Panc1 (cell line): Measurements from ENCODE around the gene CNN2. TPM values are rescaled to one million over a fixed set of nuclear protein-coding genes. Genes with fewer than 3 reads are reported as not detected.

Experiments used
- ATAC-seq: fragments of 200-7000 bp; cut with Tn5 transposase; 2 replicates; pipeline ENCODE4 v1.9.1; 2020; ENCODE audit warnings: mild to moderate bottlenecking, moderate library complexity
- BruUV-seq: library from RNA; stranded (reverse); fragments of 400-500 nt; replicated peaks from 2 replicates; lab custom pipeline; 2021; lab: Mats Ljungman, UMichigan
- CTCF ChIA-PET: fragments of 300-600 bp; sonication (Branson Sonifier 250); formaldehyde crosslinking; loops from one replicate; lab custom pipeline; 2022; ENCODE audit warnings: antibody characterized with exemption; lab: Charles Lee
- POLR2A ChIA-PET: fragments of 300-600 bp; sonication (Branson Sonifier 250); formaldehyde crosslinking; loops from one replicate; lab custom pipeline; 2022; ENCODE audit warnings: antibody characterized with exemption; lab: Charles Lee
- DNase-seq: peaks from one replicate; pipeline ENCODE4 v3.0.0-alpha.2; 2010; ENCODE audit warnings: low read depth, low spot score
- H3K27ac ChIP-seq: 2 replicates; pipeline ENCODE4 v1.5.1; 2011; ENCODE audit warnings: mild to moderate bottlenecking, low read length, inconsistent platforms
- H3K27me3 ChIP-seq: fragments of 200-500 bp; sonication (Bioruptor generic); 2 replicates; pipeline ENCODE4 v1.6.0; 2014; ENCODE audit warnings: low read length, inconsistent platforms; ENCODE audit not compliant: control insufficient read depth, insufficient read depth
- H3K36me3 ChIP-seq: fragments of 200-500 bp; sonication (Bioruptor generic); 2 replicates; pipeline ENCODE4 v1.5.1; 2014; ENCODE audit warnings: inconsistent platforms, mild to moderate bottlenecking, low read length, moderate library complexity; ENCODE audit not compliant: control insufficient read depth, insufficient read depth
- H3K4me1 ChIP-seq: 2 replicates; pipeline ENCODE4 v1.5.1; 2011; ENCODE audit warnings: inconsistent platforms, mild to moderate bottlenecking, low read length, moderate library complexity; ENCODE audit not compliant: control insufficient read depth, insufficient read depth
- H3K4me3 ChIP-seq, 2 experiments: 2 replicates each; pipeline ENCODE4 v1.5.1; 2011 to 2012; ENCODE audit warnings: low read depth in 2 of 2, low read length in 2 of 2, mild to moderate bottlenecking in 2 of 2, inconsistent platforms in 1 of 2, moderate library complexity in 1 of 2
- H3K9me3 ChIP-seq: fragments of 200-500 bp; sonication (Bioruptor generic); 2 replicates; pipeline ENCODE4 v1.5.1; 2014; ENCODE audit warnings: low read depth, mild to moderate bottlenecking, inconsistent platforms, low read length, moderate library complexity; ENCODE audit not compliant: control insufficient read depth, insufficient read depth
- CTCF ChIP-seq: fragments of 450-650 bp; IDR thresholded peaks from 2 replicates; pipeline ENCODE4 v1.5.1; 2017; ENCODE audit warnings: mild to moderate bottlenecking
- POLR2AphosphoS5 ChIP-seq: IDR thresholded peaks from 2 replicates; pipeline ENCODE4 v1.6.1; 2012; ENCODE audit warnings: mild to moderate bottlenecking, low read depth, low read length, moderate library complexity
- SIN3A ChIP-seq: IDR thresholded peaks from 2 replicates; pipeline ENCODE4 v1.6.1; 2012; ENCODE audit warnings: low read depth, mild to moderate bottlenecking, low read length, moderate library complexity, borderline replicate concordance; ENCODE audit not compliant: insufficient read depth
- TCF7L2 ChIP-seq: IDR thresholded peaks from 2 replicates; pipeline ENCODE4 v1.6.1; 2011; ENCODE audit warnings: mild to moderate bottlenecking, low read depth, low read length, inconsistent platforms
- in situ Hi-C: cut with HindIII; loops from 2 replicates; pipeline ENCODE4 v1.10.0; 2016; ENCODE audit warnings: low sequenced_read_pairs, low pct_unique_long_range_greater_than_20kb
- intact Hi-C: fragments of 100-400 bp; cut with micrococcal nuclease; formaldehyde crosslinking; loops from one replicate; pipeline ENCODE4 v1.10.0; 2022; ENCODE audit not compliant: unreplicated experiment
- total RNA-seq: library from RNA; stranded (reverse); gene quantifications from one replicate; pipeline ENCODE4 v1.2.1, GENCODE V29; 2021; ENCODE audit not compliant: unreplicated experiment
- TF ChIP-seq, protein P1 (sequence below), 2 experiments: IDR thresholded peaks; 2 replicates each; pipeline ENCODE4 v1.6.1; 2011 to 2012; ENCODE audit warnings: low read depth in 2 of 2, control low read depth in 1 of 2, low read length in 1 of 2, mild to moderate bottlenecking in 1 of 2, moderate library complexity in 1 of 2; ENCODE audit not compliant: insufficient read depth in 1 of 2

Gene CNN2
- total RNA-seq, 1 experiment from 2014 or later = 203 TPM

DNA sequence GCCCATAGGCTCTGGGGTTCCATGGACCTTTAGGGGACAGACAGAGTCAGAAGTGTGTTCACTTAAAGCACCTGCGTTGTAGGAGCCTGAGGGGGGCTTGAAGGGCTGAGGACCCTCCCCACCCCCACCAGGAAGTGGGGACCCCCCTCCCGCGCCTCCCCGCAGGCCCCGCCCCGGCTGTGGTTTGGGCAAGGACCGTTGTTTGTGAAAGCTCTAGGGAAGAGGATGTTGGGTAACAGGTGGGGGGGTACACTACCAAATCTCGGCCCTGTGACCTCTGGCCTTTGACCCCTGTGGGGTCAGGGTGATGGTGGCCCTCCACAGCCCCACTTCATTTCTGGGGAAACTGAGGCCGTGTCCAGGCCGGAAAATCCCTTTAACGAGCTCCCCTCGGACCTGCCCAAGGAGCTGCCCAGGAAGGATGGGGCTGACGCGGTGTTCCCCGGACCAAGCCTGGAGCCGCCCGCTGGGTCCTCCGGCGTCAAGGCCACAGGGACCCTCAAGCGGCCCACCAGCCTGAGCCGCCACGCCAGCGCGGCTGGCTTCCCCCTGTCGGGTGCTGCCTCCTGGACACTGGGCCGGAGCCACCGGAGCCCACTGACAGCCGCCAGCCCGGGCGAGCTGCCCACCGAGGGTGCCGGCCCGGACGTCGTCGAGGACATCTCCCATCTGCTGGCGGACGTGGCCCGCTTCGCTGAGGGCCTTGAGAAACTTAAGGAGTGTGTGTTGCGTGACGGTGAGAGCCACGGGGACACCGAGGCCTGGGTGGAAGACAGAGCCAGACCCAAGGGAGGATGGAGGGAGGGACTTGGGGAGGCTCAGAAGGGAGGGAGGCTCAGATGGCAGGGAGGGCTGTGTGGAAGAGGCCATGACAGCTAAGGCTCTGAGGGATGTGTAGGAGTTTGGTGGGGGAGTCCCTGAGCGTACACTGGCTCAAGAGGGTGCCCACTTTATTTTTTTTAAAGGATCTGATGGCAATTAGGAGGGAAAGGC, 41.9 kb downstream of the CNN2 start:
- in situ Hi-C loops = no loop called here
- Histone ChIP-seq H3K4me1 (peaks cover 17% of the 10 kb centered on the region), H3K4me3 (peak overlapping the region; percentile 45 to 59), H3K27ac (no peak overlapping the region; the same call in 1 of the 2 replicates), H3K36me3 (no peaks in the 10 kb centered on the region; the same call in 1 of the 2 replicates), H3K27me3 (no peaks in the 10 kb centered on the region), H3K9me3 (no peaks in the 10 kb centered on the region)
- CTCF ChIA-PET = no interaction called here
- POLR2A ChIA-PET = interaction anchor here (0.6 to 0.7 kb wide), 2 partner anchors 53 to 77 kb away, joined by 3 to 6 read pairs; no protein-coding TSS in a partner anchor
- BruUV-seq = no TSS peak
- ATAC-seq (no peak), DNase-seq (no peak)
- intact Hi-C loops = no loop called here
- no peak for TF ChIP-seq CTCF
- no peak for TF ChIP-seq POLR2AphosphoS5
- no peak for TF ChIP-seq SIN3A
- TF ChIP-seq, protein P1, sequence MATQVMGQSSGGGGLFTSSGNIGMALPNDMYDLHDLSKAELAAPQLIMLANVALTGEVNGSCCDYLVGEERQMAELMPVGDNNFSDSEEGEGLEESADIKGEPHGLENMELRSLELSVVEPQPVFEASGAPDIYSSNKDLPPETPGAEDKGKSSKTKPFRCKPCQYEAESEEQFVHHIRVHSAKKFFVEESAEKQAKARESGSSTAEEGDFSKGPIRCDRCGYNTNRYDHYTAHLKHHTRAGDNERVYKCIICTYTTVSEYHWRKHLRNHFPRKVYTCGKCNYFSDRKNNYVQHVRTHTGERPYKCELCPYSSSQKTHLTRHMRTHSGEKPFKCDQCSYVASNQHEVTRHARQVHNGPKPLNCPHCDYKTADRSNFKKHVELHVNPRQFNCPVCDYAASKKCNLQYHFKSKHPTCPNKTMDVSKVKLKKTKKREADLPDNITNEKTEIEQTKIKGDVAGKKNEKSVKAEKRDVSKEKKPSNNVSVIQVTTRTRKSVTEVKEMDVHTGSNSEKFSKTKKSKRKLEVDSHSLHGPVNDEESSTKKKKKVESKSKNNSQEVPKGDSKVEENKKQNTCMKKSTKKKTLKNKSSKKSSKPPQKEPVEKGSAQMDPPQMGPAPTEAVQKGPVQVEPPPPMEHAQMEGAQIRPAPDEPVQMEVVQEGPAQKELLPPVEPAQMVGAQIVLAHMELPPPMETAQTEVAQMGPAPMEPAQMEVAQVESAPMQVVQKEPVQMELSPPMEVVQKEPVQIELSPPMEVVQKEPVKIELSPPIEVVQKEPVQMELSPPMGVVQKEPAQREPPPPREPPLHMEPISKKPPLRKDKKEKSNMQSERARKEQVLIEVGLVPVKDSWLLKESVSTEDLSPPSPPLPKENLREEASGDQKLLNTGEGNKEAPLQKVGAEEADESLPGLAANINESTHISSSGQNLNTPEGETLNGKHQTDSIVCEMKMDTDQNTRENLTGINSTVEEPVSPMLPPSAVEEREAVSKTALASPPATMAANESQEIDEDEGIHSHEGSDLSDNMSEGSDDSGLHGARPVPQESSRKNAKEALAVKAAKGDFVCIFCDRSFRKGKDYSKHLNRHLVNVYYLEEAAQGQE (IDR thresholded peaks at IDR 0.05; ENCODE audit: insufficient read depth in 1 of 2, low read depth in 2 of 2, low read length in 1 of 2) = no peak
- TF ChIP-seq TCF7L2 = no peak

DNA sequence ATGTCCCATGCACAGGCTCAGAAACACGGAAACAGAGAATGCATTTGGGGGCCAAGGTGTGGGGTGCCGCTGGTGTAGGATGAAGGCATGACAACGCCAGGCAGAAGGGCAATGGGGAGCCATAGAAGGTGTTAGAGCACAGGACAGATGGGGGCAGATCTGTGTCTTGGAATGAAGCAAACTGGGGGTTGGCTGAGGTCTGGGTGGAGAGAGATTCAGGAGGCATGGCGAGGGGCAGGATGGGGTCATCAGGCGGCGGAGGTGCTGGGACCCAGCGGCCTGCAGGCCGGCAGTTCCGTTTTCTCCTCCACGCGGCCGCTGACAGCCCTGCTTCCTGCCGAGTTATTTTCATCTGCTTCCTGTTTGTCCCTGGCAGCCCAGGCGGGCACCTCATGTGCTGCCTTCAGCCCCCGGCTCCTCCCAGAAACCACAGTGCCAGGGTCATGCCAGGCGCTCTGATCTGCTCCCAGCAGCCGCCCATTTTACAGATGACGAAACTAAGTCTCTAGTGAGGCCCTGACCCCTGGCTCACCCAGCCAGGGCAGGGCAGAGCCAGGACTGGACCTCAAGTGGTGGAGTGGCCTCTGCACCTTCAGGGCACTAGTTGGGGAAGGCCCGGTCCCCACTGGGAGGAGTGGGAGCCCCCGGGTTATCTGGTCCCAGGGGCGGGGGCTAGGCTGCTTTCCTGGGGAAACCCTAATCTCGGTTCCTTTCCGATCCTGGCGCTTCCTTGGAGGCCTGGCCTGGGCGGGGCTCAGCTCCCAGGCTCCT, 42.8 kb downstream of the CNN2 start:
- in situ Hi-C loops = no loop called here
- CTCF ChIA-PET = no interaction called here
- Histone ChIP-seq H3K9me3 (no peaks in the 10 kb centered on the region), H3K4me3 (no peak overlapping the region), H3K36me3 (no peaks in the 10 kb centered on the region; the same call in 1 of the 2 replicates), H3K4me1 (peaks cover 19% of the 10 kb centered on the region), H3K27ac (no peak overlapping the region), H3K27me3 (no peaks in the 10 kb centered on the region)
- TF ChIP-seq, protein P1 (IDR thresholded peaks at IDR 0.05; ENCODE audit: insufficient read depth in 1 of 2, low read depth in 2 of 2, low read length in 1 of 2) = no peak
- no peak for TF ChIP-seq POLR2AphosphoS5
- TF ChIP-seq TCF7L2 = no peak
- TF ChIP-seq CTCF = no peak
- intact Hi-C loops = no loop called here
- no TSS peak for BruUV-seq
- ATAC-seq (no peak), DNase-seq (no peak)
- POLR2A ChIA-PET = no interaction called here
